GM12873 (cell line): ENCODE results near the gene TMEM50B.

ENCODE experiments used
- CTCF ChIP-seq: IDR thresholded peaks from 2 replicates; pipeline ENCODE4 v1.5.1; 2012; ENCODE audit warnings: low read depth, mild to moderate bottlenecking, moderate library complexity, low read length, control low read depth; ENCODE audit not compliant: insufficient read depth; ENCODE audit errors: missing control alignments

Gene TMEM50B

GRCh38 chr21:33510826-33511225 is 31.1 kb upstream of the TMEM50B start:
- no peak for TF ChIP-seq CTCF

DNA sequence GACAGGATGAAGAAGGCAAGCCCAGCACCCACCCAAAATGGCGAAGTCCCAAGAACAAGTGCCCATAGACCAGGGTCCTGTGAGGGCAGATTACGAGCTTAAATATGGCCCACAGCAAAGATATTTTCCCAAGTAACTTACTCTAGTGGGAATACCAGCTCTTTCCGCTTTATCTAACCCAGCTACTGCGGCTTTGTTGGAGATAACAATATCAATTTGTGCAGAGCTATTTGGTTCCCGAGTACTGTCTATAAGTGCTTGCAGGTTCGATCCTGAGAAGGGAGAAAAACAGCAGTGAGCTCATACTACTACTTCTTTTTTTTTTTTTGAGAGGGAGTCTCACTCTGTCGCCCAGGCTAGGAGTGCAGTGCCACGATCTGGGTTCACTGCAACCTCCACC is 26.1 kb upstream of the TMEM50B start:
- TF ChIP-seq CTCF: no peak

GRCh38 chr21:33496345-33496744 is 16.6 kb upstream of the TMEM50B start:
- TF ChIP-seq CTCF: no peak

DNA sequence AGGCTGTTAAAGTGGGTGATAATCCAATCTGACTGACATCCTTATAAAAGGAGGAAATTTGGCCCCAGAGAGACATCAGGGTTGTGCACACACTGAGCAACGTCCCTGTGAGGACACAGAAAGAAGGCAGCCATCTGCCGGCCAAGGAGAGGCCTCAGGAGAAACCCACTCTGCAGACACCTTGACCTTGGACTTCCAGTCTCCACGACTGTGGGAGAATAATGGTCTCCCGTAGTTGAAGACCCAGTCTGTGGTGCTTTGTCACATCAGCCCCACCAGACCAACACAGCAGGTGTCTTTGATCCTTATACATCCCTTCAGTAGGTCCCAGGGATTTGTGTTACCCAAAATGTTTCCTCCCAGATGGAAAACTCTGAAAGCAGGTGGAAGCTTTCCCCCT is 16.0 kb upstream of the TMEM50B start:
- TF ChIP-seq CTCF: no peak

GRCh38 chr21:33493756-33494155 is 14.0 kb upstream of the TMEM50B start:
- TF ChIP-seq CTCF: no peak

GRCh38 chr21:33492571-33492970 is 12.8 kb upstream of the TMEM50B start:
- no peak for TF ChIP-seq CTCF

- TF ChIP-seq CTCF: no peak
These were observed 11.8 kb upstream of the TMEM50B start, which contains the start of gene DNAJC28 for GRCh38 chr21:33491373-33492102. DNAJC28 (minus strand) TSS chr21:33491716; CDS start chr21:33489393, 2,323 bp downstream.
